HG03135 (cell line): ENCODE data around the gene DCUN1D4.

ENCODE experiments used
- ATAC-seq: cut with Tn5 transposase; IDR thresholded peaks from one replicate; pipeline ENCODE4 v1.9.1; 2021; ENCODE audit warnings: mild to moderate bottlenecking, moderate library complexity; ENCODE audit not compliant: unreplicated experiment

Gene DCUN1D4

DNA sequence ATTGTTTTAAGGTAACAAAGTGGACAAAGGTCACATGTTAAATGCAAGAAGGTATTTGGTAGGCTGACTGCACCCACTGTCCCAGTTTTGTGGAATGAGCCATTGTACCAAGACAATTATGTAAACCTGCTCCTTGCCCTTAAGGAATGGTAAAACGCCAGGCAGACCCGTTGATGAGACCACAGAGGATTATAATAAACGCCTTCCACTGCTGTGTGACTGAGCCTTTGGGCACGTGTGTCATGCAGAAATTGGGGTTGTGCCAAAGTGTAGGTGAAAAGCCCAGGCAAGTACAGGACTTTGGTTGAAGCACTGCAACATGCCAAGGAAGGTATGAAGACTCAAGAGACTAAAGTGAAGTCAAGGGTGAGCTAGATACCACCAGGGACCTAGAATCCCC, 117.5 kb downstream of the DCUN1D4 start:
- no peak for ATAC-seq

DNA sequence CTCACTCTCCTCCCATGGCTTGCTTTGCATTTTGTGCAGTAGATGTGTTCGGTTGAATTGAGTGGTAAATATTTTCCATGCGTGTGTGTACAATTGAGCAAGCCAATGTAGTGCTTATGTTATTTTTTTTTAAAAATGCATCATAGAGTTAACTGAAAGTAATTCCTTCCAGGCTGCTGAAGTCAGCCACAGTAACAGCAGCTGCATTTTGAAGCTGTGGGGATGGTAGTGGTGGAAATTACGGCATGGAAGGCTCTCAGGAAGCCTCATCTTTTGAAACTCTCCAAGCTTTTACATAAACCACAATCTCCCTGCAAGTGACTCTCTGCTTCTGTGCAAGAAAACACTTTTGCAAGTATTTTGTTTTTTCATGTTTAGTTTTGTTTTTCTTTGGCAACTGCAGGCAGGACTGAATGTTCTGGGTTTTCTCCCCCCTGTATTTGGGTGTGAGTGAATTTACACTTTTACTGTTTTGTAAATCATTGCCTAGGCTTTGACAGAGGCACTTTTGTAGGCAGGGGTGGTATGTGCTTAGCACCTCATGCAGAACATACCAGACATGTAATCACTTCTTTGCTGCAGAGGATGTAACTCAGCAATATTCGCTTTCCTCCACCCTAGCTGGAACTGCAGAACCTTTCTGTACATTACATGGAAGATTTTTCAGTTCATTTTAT, 121.0 kb downstream of the DCUN1D4 start:
- no peak for ATAC-seq

DNA sequence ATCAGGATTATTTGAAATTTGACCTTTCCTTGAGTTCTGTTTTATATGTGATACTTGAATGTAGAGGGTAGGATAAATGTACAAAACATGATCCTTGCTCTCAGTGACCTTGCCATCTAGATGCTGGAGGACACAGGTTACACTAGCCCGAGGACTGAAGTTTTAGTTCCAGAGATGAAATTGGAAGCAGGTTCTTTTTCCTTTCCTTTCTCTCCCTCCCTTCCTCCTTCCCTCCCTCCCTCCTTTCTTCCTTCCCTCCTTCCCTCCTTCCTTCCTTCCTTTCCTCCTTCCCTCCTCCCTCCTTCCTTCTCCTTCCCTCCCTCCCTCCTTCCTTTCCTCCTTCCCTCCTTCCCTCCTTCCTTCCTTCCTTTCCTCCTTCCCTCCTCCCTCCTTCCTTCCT, 122.9 kb downstream of the DCUN1D4 start:
- no peak for ATAC-seq
